GM12864 (cell line): ENCODE measurements around the gene NEMP2.

Source experiments
- DNase-seq: peaks from one replicate; pipeline ENCODE4 v3.0.0-alpha.2; 2011; ENCODE audit warnings: low read depth
- H3K4me3 ChIP-seq: 2 replicates; pipeline ENCODE4 v1.5.1; 2011; ENCODE audit warnings: mild to moderate bottlenecking, low read depth, low read length, control low read depth
- CTCF ChIP-seq: IDR thresholded peaks from 2 replicates; pipeline ENCODE4 v1.5.1; 2011; ENCODE audit warnings: low read depth, mild to moderate bottlenecking, moderate library complexity, low read length, control low read depth, inconsistent platforms; ENCODE audit errors: missing control alignments

The NEMP2 gene

DNA sequence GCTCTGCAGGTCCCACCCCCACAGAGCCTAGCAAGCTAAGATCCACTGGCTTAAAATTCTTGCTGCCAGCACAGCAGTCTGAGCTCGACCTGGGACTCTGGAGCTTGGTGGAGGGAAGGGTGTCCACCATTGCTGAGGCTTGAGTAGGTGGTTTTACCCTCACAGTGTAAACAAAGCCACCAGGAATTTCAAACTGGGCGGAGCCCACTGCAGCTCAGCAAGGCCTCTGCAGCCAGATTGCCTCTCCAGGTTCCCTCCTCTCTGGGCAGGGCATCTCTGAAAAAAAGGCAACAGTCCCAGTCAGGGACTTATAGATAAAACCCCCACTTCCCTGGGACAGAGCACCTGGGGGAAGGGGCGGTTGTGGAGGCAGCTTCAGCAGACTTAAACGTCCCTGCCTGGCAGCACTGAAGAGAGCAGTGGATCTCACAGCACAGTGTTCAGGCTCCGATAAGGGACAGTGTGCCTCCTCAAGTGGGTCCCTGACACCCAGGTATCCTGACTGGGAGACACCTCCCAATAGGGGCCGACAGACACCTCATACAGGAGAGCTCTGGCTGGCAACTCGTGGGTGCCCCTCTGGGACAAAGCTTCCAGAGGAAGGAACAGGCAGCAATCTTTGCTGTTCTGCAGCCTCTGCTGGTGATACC, 20.0 kb upstream of the NEMP2 start:
- no peak overlapping the region for H3K4me3 ChIP-seq
- no peak for TF ChIP-seq CTCF
- no peak for DNase-seq

- TF ChIP-seq CTCF = no peak
- no peak for DNase-seq
Observed at GRCh38 chr2:190553254-190553653, 18.7 kb upstream of the NEMP2 start.

DNA sequence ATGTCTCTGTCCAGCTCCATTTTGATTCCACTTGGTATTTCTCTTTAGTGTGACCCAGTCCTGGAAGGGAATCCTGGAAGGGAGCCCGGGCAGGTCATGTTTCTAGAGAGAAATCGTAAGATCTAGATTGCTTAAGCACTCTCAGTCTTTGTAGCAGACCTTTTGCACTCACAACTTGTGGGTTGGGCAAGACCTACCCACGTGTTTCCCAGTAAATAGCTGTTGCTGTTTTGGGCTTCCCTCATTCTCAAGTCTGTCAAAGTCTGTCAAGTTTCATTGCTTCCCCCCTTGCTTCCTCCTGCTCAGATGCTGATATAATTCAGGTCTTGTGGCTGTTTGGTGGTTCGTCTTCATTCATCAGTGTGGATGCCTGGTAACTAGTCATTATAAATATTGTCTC, 17.4 kb upstream of the NEMP2 start:
- DNase-seq = peak; percentile 74
- H3K4me3 ChIP-seq = no peak overlapping the region; the same call in 1 of the 2 replicates
- TF ChIP-seq CTCF = no peak

More at GRCh38 chr2:190553254-190553653, 18.7 kb upstream of the NEMP2 start:
- no peak overlapping the region for H3K4me3 ChIP-seq

DNA sequence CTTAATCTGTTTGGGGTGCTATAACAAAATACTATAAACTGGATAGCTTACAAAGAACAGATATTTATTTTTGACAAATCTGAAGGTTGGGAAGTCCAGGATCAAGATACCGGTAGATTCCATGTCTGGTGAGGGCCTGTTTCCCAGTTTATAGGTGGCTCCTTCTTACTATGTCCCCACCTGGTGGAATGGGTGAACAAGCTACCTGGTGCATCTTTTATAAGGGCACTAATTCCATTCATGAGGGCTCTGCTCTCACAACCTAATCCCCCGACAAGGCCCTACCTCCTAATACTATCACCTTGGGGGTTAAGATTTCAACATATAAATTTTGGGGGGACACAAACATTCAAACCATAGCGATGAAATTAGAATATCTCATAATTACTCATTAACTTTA, 15.6 kb upstream of the NEMP2 start:
- no peak for TF ChIP-seq CTCF
- H3K4me3 ChIP-seq = no peak overlapping the region

GRCh38 chr2:190547886-190548285, 13.4 kb upstream of the NEMP2 start:
- no peak overlapping the region for H3K4me3 ChIP-seq
- no peak for DNase-seq
- TF ChIP-seq CTCF = no peak

More for the DNA sequence above, 15.6 kb upstream of the NEMP2 start:
- DNase-seq = no peak

DNA sequence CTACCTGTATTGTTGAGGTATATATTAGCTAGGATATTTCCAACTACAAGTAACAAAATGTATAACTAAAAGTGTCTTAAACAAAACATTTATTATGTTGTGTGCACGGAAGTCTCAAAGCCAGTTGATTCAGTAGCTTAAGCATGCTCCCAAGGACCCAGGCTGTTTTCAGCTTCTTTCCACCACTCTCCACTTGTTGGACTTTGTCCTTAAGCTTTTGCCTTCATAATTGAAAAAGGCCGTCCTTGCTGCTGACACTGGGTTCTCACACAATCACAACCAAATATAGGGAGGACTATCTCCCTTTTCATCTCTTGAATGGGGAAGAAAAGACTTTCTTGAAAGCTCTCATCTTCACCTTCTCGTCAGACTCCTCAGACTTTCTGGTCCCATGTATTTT, 12.2 kb upstream of the NEMP2 start:
- no peak for TF ChIP-seq CTCF
- no peak overlapping the region for H3K4me3 ChIP-seq
- no peak for DNase-seq
